ENCODE measurements around the gene CIB1.

DNA sequence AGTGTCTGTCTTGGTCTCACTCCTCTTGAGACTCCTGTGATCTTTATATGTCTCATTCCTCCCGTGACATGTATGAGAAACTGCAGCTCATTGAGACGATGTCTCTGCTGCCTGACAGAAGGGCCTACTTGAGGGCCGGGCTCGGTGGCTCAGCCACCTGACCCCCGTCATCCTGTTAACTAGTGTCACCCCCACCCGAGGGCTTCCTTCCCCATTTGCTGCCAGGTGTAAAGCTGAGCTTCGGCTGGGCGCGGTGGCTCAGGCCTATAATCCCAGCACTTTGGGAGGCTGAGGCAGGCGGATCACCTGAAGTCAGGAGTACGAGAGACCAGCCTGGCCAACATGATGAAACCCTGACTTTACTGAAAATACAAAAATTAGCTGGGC lies 19.9 kb downstream of the CIB1 start:
- TF ChIP-seq CTCF (IDR thresholded peaks at IDR 0.05) (no peak), POLR2A (IDR thresholded peaks at IDR 0.05) (no peak)

Data from right lobe of liver (tissue), 4 donors.